ENCODE results near the gene TXNL4B. TPM values are rescaled to one million over a fixed set of nuclear protein-coding genes. Genes with fewer than 3 reads are reported as not detected.
"Not testable (repeated sequence)": the region's sequence is repeated elsewhere in the genome, so short reads cannot be mapped to it uniquely, and the experiment has no call there.

TXNL4B gene
- total and polyA plus RNA-seq, 9 donors = 9.8 to 13.5 (median 11.3) TPM

GRCh38 chr16:72083778-72084404, 9.5 kb downstream of the TXNL4B start:
- peaks cover 21% of the 10 kb centered on the region for H3K36me3 ChIP-seq (ENCODE audit: control insufficient read depth, insufficient read depth, low read length)

DNA sequence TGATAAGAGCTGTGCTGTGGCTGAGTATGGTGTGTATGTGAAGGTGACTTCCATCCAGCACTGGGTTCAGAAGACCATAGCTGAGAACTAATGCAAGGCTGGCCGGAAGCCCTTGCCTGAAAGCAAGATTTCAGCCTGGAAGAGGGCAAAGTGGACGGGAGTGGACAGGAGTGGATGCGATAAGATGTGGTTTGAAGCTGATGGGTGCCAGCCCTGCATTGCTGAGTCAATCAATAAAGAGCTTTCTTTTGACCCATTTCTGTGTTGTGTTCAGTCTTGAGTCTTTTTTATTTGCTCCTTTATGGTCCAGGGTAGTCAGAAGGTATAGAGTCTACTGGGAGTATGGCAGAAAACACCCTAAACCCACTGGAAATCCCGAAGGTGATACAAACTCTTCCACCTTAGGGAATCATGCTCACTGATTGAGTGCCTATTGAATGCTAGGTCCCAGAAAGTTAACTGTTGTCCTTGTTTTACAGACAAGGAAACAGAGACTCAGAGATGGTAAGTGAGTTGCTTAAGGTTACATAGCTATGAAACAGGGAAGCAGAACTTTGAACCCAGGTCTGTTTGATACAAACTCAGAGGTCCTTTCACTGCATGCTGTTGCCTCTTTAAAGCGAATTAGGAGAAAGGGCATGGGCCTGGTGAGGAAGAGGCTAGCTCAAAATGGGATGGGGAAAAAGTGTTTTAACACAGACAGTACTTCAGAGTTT, 16.3 kb downstream of the TXNL4B start:
- not testable (repeated sequence) for H3K36me3 ChIP-seq (ENCODE audit: control insufficient read depth, insufficient read depth, low read length); H3K27me3 ChIP-seq (ENCODE audit: control insufficient read depth, insufficient read depth, low read length); H3K9me3 ChIP-seq (replicated peaks; ENCODE audit: control insufficient read depth, low read depth, low read length); H3K4me1 ChIP-seq (ENCODE audit: control insufficient read depth, insufficient read depth, low read length); H3K27ac ChIP-seq (ENCODE audit: low read length); H3K4me3 ChIP-seq (ENCODE audit: low read length); DNase-seq
- no CpG with 5 or more reads among the region's 5 CpGs for WGBS (ENCODE audit: insufficient coverage)

More at GRCh38 chr16:72083778-72084404, 9.5 kb downstream of the TXNL4B start:
- WGBS (ENCODE audit: insufficient coverage) = 100% methylated on average over 1 of the region's 3 CpGs
- no peak for DNase-seq
- H3K4me1 ChIP-seq (ENCODE audit: control insufficient read depth, insufficient read depth, low read length) = no peaks in the 10 kb centered on the region
- peaks cover 10% of the 10 kb centered on the region for H3K9me3 ChIP-seq (replicated peaks; ENCODE audit: control insufficient read depth, low read depth, low read length)
- no peaks in the 10 kb centered on the region for H3K27me3 ChIP-seq (ENCODE audit: control insufficient read depth, insufficient read depth, low read length)
- H3K4me3 ChIP-seq (ENCODE audit: low read length) = no peak overlapping the region
- H3K27ac ChIP-seq (ENCODE audit: low read length) = no peak overlapping the region

DNA sequence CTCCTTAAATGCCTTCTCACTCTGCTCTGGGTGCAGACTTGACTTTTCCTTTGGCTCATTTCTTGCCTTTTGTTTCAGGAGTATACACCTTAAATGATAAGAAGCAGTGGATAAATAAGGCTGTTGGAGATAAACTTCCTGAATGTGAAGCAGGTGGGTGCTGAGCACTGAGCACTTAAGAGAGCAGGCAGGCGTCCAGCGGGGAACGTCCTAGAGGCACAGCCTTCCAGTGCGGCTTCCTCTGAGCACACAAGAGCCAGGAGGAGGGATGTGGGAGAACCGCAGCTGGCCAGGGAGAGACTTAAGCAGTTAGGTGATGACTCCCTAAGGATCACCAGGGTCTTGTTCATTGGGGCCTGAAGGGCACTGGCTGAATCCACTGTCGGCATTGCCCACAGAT, 18.4 kb downstream of the TXNL4B start:
- not testable (repeated sequence) for H3K4me3 ChIP-seq (ENCODE audit: low read length); H3K27me3 ChIP-seq (ENCODE audit: control insufficient read depth, insufficient read depth, low read length); H3K27ac ChIP-seq (ENCODE audit: low read length); DNase-seq; H3K4me1 ChIP-seq (ENCODE audit: control insufficient read depth, insufficient read depth, low read length); H3K36me3 ChIP-seq (ENCODE audit: control insufficient read depth, insufficient read depth, low read length); H3K9me3 ChIP-seq (replicated peaks; ENCODE audit: control insufficient read depth, low read depth, low read length)
- WGBS (ENCODE audit: insufficient coverage) = 65% methylated on average over 2 of the region's 6 CpGs

DNA sequence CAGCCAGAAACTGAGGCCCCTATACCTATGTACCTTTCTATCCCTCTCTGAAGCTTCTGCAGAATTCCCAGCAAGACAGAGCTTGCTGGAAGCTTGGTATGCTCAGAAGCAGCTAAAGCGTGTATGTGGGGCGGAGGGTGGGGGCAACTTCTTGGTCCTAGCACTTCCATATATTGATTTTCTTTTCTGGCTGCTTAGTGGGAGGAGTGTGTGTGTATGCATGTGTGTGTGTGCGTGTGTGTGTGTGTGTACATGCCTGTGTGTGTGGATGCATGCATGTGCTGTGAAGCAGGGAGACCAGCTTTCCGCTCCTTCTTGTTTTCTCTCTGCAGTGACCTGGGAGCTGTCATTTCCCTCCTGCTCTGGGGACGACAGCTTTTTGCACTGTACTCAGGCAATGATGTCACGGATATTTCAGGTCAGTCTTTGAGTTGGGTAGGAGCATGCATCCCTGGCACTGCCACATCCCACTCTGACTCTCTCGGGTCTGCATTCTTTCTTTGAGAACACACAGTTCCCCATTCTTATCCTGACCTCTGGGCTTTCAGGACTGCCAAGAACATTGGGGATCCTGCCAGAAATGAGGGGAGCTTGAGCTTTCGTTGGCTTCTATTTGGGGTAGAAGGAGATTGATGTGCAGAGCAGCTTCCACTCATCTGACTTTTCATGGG, 19.7 kb downstream of the TXNL4B start:
- Histone ChIP-seq H3K36me3 (ENCODE audit: control insufficient read depth, insufficient read depth, low read length) (peaks cover 2% of the 10 kb centered on the region), H3K27me3 (ENCODE audit: control insufficient read depth, insufficient read depth, low read length) (no peaks in the 10 kb centered on the region), H3K4me1 (ENCODE audit: control insufficient read depth, insufficient read depth, low read length) (no peaks in the 10 kb centered on the region), H3K4me3 (ENCODE audit: low read length) (no peak overlapping the region), H3K9me3 (replicated peaks; ENCODE audit: control insufficient read depth, low read depth, low read length) (no peaks in the 10 kb centered on the region), H3K27ac (ENCODE audit: low read length) (no peak overlapping the region)
- DNase-seq = peak; percentile 14
- no CpG with 5 or more reads among the region's 8 CpGs for WGBS (ENCODE audit: insufficient coverage)

DNA sequence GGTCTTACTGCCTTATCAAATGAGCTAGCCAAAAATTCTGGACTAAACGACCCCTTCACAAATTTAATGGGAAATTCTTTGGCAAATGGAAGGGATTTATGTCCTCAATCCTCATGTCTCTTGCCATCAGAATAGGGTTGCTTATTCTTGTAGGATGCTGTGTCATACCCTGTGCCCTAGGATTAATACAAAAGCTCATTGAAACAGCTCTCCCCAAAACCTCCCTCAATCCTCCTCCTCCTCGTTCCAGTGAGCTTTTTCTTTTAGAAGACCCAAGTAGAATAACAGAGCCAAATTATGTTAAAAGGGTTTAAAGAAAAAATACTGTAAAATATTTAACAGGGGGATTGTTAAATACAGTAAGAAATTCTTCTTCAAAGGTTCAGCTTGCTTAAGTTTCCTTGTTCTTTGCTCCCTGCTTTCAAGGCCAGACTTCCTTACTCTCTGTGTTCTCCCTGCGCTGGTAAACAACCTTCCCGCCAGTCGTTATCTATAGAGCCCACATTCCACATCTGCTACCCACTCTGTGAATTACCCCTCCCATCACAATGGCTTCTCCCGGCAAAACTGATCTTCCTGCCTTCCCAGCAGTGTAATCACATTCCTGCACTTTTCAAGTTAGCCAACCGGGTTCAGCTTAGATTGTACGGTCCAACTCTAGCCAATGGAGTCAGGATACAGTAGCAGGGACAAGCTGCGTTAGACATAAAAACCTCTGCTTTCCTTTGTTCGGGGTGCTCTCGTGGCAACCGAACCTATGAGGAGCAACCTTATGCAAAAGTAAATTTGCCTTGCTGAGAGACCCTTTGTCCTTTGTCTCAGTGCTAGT, 20.7 kb downstream of the TXNL4B start:
- no peaks in the 10 kb centered on the region for H3K27me3 ChIP-seq (ENCODE audit: control insufficient read depth, insufficient read depth, low read length)
- no peak for DNase-seq
- H3K9me3 ChIP-seq (replicated peaks; ENCODE audit: control insufficient read depth, low read depth, low read length) = no peaks in the 10 kb centered on the region
- H3K36me3 ChIP-seq (ENCODE audit: control insufficient read depth, insufficient read depth, low read length) = peaks cover under 1% of the 10 kb centered on the region
- H3K4me3 ChIP-seq (ENCODE audit: low read length) = no peak overlapping the region
- H3K27ac ChIP-seq (ENCODE audit: low read length) = no peak overlapping the region
- 41% methylated on average over 6 of the region's 12 CpGs for WGBS (ENCODE audit: insufficient coverage)
- H3K4me1 ChIP-seq (ENCODE audit: control insufficient read depth, insufficient read depth, low read length) = no peaks in the 10 kb centered on the region

- Histone ChIP-seq H3K4me1 (ENCODE audit: control insufficient read depth, insufficient read depth, low read length) (no peaks in the 10 kb centered on the region), H3K27ac (ENCODE audit: low read length) (no peak overlapping the region)
- WGBS (ENCODE audit: insufficient coverage) = no CpG with 5 or more reads among the region's 4 CpGs
These were observed 24.5 kb downstream of the TXNL4B start for GRCh38 chr16:72068930-72069329.

DNA sequence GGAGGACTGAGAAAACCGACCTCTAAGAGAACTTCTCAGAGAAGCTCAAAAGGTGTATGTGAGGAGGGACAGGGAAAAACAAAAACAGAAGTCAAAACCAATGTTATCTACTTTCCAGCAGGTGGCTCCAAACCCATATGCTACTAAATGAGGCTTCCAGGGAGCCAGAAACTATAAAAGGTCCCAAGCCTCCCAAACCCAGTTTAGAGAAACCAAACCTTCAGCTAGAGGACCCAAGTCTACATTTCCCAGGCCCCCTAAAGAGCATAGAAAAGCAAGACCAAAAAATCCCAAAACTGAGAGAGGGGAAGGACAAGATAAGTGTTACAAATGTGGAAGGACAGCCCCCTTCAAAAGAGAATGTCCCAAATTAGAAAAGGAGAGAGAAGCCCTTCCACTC, 26.7 kb downstream of the TXNL4B start:
- no peaks in the 10 kb centered on the region for H3K36me3 ChIP-seq (ENCODE audit: control insufficient read depth, insufficient read depth, low read length)
- no peak overlapping the region for H3K4me3 ChIP-seq (ENCODE audit: low read length)
- no peaks in the 10 kb centered on the region for H3K9me3 ChIP-seq (replicated peaks; ENCODE audit: control insufficient read depth, low read depth, low read length)
- DNase-seq = peak; percentile 50
- no peaks in the 10 kb centered on the region for H3K4me1 ChIP-seq (ENCODE audit: control insufficient read depth, insufficient read depth, low read length)
- H3K27ac ChIP-seq (ENCODE audit: low read length) = no peak overlapping the region
- WGBS (ENCODE audit: insufficient coverage) = no CpG with 5 or more reads among the region's 1 CpG
- no peaks in the 10 kb centered on the region for H3K27me3 ChIP-seq (ENCODE audit: control insufficient read depth, insufficient read depth, low read length)

More at GRCh38 chr16:72068930-72069329, 24.5 kb downstream of the TXNL4B start:
- no peak for DNase-seq
- H3K27me3 ChIP-seq (ENCODE audit: control insufficient read depth, insufficient read depth, low read length) = no peaks in the 10 kb centered on the region
- H3K9me3 ChIP-seq (replicated peaks; ENCODE audit: control insufficient read depth, low read depth, low read length) = no peaks in the 10 kb centered on the region
- no peaks in the 10 kb centered on the region for H3K36me3 ChIP-seq (ENCODE audit: control insufficient read depth, insufficient read depth, low read length)
- H3K4me3 ChIP-seq (ENCODE audit: low read length) = no peak overlapping the region

DNA sequence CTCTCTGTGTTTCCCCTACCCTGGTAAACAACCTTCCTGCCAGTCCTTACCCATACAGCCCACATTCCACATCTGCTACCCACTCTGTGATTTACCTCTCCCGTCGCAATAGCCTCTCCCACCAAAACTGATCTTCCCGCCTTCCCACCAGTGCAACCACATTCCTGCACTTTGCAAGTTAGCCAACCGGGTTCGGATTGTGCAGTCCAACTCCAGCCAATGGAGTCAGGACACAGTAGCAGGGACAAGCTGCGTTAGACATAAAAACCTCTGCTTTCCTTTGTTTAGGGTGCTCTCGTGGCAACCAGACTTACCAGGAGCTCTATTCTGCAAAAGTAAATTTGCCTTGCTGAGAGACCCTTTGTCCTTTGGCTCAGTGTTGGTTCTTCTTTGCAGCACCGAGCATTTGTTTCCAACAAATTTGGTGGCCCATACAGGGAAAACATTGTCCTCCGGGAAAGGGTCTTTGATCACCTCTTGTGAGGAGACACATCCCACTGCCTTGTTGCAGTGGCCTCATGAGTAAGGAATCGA, 29.0 kb downstream of the TXNL4B start:
- H3K27me3 ChIP-seq (ENCODE audit: control insufficient read depth, insufficient read depth, low read length) = no peaks in the 10 kb centered on the region
- 92% methylated on average over 10 of the region's 10 CpGs for WGBS (ENCODE audit: insufficient coverage)
- H3K9me3 ChIP-seq (replicated peaks; ENCODE audit: control insufficient read depth, low read depth, low read length) = no peaks in the 10 kb centered on the region
- H3K36me3 ChIP-seq (ENCODE audit: control insufficient read depth, insufficient read depth, low read length) = no peaks in the 10 kb centered on the region
- no peak overlapping the region for H3K4me3 ChIP-seq (ENCODE audit: low read length)
- H3K4me1 ChIP-seq (ENCODE audit: control insufficient read depth, insufficient read depth, low read length) = no peaks in the 10 kb centered on the region
- no peak for DNase-seq
- no peak overlapping the region for H3K27ac ChIP-seq (ENCODE audit: low read length)

DNA sequence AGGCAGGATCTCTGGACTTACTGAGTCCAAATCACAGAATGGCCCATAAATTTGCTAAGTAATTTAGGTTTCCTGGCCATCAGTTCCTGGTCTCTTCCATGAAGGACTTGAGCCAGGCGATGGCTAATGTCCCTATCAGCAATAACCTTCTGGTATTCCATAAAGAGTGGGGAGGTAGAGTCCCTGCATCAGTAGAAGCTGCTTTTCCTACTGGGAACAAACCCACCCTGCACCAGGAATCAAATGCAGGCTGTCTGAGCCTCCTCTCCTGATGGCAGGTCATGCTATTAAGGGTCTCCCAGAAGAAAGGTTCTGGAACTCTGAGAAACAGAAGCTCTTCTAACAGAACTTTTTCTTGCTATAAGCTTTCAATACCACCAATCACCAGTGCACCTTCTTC, 31.9 kb downstream of the TXNL4B start:
- H3K27me3 ChIP-seq (ENCODE audit: control insufficient read depth, insufficient read depth, low read length) = no peaks in the 10 kb centered on the region
- no CpG with 5 or more reads among the region's 1 CpG for WGBS (ENCODE audit: insufficient coverage)
- H3K36me3 ChIP-seq (ENCODE audit: control insufficient read depth, insufficient read depth, low read length) = no peaks in the 10 kb centered on the region
- H3K4me3 ChIP-seq (ENCODE audit: low read length) = no peak overlapping the region
- no peaks in the 10 kb centered on the region for H3K9me3 ChIP-seq (replicated peaks; ENCODE audit: control insufficient read depth, low read depth, low read length)
- no peak for DNase-seq
- H3K27ac ChIP-seq (ENCODE audit: low read length) = no peak overlapping the region
- H3K4me1 ChIP-seq (ENCODE audit: control insufficient read depth, insufficient read depth, low read length) = no peaks in the 10 kb centered on the region
